ENCODE results near the gene PLA2G4F.

Gene PLA2G4F

DNA sequence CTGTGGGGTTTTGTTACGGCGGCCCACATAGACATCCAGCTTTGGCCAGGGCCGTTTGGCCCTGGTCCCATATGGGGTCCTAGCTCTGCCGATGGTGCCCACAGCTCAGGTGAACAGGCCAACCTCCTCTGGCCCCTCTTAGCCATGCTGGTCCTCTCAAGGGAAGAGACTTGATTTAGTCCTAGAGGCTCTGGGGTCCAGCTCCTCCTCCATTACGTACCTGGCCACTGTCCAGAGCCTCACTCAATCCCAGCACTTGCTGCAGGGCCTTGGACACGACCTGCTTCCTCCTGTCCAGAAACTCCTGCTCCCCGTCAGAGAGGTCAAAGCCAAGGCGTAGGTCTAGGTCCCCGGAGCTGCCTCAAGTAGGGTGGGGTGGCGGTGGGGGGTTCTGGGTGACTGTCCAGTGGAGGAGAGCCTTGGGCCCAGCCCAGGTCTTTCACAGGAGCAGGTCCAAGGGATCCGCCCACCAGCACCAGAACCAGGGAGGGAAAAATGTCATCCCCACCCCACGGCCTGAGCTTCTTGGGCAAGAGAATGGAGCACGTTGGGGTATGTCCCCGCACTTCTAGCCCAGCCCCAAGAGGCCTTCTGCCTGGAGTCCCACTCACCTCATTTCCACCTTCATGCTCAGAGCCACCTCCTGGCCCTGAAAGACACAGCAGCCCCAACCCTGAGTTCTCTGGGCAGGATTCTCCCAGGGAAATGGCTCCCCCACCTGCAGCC lies 6.8 kb downstream of the PLA2G4F start:
- intact Hi-C loops (cut with DNase I): no loop called here
- DNase-seq: peak in 2 of 10 donors; percentile 45 to 54

GRCh38 chr15:42148808-42149492 lies 7.5 kb downstream of the PLA2G4F start:
- intact Hi-C loops (cut with DNase I): no loop called here
- DNase-seq: peak in 2 of 10 donors; percentile 14 to 61

GRCh38 chr15:42147431-42147735 lies 9.1 kb downstream of the PLA2G4F start:
- intact Hi-C loops (cut with DNase I): no loop called here
- DNase-seq: peak in 1 of 10 donors; percentile 27

DNA sequence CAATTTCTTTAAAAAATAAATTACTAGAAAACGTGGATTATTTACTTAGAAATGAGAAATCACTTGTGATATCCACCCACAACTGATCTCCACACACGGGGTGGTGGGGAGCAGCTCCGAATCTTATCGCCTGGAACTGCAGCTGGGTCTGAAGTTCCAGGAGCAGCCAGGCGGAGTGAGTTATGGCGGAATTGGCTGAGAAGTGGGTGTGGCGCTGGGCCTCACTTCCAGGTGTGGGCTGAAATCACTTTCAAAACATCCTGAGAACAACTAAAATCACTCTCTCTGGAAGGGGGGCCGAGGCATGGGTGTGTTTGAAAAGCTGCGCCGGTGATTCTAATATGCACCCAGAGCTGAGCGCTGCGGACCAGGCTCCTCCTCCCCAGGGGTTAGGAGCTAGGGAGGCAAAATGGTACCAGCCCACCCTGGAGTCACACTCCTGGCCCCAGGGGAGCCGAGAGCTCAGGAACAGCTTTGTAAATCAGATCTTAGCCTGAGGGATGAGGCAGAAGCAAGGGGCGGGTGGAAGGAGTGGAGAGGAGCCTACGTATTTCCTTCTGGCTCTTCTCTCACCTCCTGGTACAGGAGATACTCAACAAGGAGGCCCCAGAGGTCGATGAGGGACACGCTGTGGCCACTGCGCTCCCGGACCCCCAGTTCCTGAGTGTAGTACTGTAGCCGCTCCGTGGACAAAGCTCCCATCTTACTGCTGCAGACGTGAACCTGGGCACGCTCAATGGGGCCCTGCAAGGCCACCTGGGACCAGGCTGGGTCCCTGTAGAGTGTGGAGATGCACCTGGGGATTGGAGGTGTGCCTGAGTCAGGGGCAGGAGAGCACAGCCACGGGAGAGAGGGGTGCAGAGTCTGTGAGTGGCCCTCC lies 9.6 kb downstream of the PLA2G4F start:
- DNase-seq: peak in 2 of 10 donors; percentile 28 to 63
- intact Hi-C loops (cut with DNase I): no loop called here

DNA sequence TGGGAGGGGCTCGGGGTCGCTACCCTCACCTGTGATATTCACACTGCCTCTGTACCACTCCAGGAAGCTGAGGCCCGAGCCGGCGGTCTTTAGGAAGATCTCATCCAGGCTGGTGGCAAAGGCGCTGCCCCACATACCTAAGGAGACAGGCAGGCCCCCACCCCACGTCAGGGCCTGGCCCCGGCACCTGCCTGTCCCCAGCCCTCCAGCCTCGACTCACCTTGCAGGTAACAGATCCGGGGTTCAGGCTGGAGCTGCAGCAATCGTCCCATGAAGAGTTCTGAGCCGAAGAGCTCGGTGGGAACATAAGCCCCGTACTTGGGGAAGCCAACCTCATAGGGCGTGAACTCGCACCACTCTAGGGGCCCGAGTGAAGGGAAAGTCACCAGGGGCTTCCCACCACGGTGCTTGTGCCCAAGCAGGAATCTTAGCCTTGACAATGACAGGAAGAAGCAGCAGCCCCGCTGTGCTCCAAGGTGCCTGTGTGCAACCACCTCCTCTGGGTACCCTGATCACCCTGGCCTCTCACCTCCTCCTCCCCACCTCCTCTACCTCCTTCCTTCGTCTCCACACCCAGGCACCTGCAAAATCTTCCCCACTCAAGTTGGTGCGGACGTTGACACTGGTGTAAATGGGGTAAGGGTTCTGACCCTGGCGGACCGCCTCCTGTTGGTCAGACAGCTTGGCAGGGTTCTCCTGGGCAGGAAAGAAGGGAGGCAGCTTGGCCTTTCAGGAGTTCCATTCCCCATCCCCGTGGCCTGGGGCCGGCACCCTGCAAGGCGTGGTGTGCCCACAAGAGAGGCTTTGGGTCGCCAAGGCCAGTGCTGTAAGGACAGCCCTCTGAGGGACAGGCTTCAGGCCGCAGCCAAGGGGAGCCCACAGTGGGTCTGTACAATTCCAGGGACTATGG lies 10.6 kb downstream of the PLA2G4F start:
- DNase-seq: peak in 2 of 10 donors; percentile 46 to 61
- intact Hi-C loops (cut with DNase I): no loop called here

GRCh38 chr15:42144841-42145375 lies 11.5 kb downstream of the PLA2G4F start:
- intact Hi-C loops (cut with DNase I): no loop called here
- DNase-seq: peak in 2 of 10 donors; percentile 20 to 42

DNA sequence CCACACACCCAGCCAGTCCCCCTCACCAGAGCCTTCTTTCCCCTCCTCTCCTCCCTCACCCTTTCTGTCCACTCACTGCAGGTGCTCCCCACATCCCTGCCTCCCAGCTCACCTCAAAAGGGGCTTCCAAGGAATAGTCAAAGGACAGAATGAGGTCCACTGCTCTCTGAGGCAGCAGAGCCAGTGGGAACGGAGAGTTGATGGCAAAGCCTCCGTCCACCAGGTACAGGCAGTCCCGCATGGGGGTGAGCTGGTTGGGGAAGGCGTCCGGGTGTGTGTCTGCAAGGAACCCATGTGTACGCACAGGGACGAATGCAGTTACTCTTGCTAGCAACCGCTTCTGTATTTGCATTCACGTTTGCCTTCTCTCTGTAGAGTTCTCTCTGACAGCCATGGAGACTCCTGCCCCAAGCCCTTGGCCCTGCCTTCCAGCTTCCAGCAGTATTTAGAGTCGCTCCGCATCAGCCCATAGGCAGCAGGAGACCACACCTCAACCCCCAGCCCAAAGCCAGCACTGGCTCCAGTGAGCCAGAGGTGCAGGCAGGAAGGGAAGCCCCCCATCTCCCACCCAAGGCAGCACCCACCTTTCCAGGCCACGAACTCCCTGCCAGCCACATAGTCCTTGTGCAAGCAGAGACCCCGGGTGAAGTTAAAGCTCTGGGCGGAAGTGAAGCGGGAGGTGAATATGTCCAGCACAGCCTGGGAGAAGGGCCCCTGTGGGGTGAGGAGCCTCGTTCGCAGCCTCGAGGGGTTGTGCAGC lies 12.4 kb downstream of the PLA2G4F start:
- peak in 3 of 10 donors; percentile 46 to 70 (median 52) for DNase-seq
- intact Hi-C loops (cut with DNase I): no loop called here

DNA sequence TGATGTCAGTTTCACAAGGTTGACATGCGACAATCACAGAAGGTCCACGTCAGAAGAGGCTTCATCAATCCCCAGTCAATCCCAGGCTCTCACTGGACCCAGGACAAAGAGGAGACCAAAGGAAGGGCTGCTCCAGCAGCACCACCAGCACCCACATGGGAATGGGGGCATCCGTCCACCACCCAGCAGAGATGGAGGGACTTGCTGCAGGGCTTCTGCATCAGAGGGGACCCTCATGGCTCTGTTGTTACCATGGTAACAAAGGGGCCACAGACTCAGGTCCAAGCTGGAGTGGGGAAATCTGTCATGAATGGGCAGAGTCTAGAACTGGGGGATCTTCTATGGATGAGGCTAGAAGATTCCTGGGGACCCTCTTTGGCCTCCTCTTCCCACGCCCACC lies 13.1 kb downstream of the PLA2G4F start:
- intact Hi-C loops (cut with DNase I): no loop called here
- peak in 3 of 10 donors; percentile 13 to 62 (median 16) for DNase-seq

DNA sequence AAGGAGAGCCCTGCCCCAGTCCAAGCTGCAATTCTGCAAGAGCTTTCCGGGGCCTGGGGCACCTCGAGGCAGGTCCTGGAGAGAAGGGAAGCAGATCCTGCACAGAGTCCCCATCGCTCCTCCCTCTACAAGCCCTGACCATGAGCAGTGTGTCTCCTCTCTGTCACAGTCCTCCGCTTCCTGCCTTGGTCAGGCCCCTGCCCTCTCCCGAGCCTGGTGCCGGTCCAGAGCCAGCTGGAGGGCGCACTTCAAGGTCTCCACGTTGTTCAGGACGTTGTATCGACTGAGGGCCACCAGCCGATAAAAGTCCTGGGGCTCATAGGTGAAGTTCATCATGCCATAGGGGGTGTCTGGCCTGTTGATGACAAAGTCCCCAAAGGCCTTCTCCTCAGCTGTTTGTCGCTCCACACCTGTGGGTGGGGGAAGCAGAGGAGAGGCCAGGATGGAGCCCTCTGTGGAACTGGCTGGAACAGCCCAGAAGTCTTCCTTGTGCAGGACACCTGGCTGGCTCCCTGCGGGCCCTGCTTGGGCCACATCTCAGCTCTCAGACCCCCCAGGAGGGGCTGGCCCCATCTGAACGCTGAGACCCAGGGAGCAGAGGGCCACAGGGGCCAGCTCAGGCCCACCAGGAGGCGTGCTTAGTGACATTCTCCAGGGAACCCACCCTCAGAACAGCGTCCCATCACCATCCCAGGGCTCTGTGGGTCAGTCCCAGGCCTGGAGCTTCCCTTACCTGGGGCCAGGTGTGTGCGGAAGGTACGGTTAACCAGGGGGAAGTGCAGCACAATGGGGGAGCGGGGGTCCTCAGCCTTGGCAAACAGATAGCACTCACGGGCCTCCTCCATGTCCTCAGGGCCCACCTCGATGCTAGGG lies 14.4 kb downstream of the PLA2G4F start:
- intact Hi-C loops (cut with DNase I): no loop called here
- peak in 3 of 10 donors; percentile 39 to 66 (median 57) for DNase-seq

DNA sequence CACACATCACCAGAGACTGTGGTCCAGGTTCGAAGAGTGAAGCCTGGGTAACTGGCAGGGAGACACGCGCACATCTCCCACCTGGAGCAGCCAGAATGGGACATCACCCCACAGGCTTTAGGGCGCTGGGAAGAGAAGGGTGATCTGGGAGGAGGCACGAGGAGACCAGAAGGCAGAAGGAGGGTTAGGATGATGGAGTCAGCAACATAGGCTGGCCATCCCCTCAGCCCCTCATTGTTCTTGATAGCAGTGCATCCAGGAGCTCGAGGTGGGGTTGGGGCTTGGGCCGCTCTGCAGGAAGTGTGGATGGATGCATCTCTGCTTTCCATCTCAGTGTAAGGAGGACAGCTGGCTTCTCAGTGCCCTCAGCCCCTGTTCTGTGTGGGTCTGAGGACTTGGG lies 15.2 kb downstream of the PLA2G4F start:
- peak in 5 of 10 donors; percentile 0 to 31 (median 9) for DNase-seq
- intact Hi-C loops (cut with DNase I): no loop called here

- peak in 2 of 10 donors; percentile 10 to 74 for DNase-seq
- intact Hi-C loops (cut with DNase I): no loop called here
Measured at GRCh38 chr15:42140383-42141070, 15.9 kb downstream of the PLA2G4F start.

- intact Hi-C loops (cut with DNase I): loop anchor here (5.0 kb wide), 1 partner anchor 152 kb away; no protein-coding TSS in a partner anchor
- peak in 1 of 10 donors; percentile 33 for DNase-seq
Measured at GRCh38 chr15:42139596-42139995, 16.8 kb downstream of the PLA2G4F start.

DNA sequence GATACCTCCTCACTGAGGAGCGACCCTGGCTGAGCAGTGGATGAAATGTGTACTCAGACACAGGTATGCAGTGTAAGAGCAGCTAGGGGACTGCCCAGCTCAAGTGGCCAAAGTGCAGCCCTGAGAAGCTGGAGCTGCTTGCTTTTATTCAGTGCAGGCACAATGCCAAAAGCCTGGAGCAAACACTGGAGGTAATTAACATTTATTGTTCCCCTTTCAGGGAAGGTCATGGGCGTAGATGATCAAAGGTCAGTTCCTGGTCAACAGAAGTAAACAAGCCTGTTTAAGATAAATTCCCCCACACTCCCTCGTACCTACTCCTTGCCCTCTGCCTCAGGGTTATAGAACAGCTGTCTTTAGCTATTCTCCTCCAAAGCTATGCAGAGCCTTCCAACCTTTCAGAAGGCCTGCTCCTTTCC lies 17.5 kb downstream of the PLA2G4F start:
- peak in 1 of 10 donors; percentile 22 for DNase-seq
- intact Hi-C loops (cut with DNase I): loop anchor here (5.0 kb wide), 1 partner anchor 152 kb away; no protein-coding TSS in a partner anchor

DNA sequence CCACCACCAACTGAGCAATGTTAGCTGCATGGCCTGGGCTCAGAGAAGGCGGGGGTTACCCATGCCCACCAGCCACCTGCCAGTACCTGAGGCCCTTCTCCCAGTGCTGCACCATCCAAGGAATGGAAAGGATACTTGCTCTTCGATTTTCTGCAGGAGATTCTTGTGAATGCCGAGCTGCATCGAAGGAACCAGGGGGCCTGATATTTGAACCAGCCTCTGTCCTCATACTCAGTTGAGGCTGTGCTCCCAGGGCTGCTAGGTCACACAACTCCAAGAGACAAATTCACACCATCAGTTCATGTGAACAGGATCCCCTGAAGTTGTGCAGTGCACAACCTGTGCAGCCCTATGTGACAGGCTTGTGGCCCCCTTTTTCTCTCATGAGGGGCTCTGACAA lies 18.0 kb downstream of the PLA2G4F start:
- DNase-seq: peak in 3 of 10 donors; percentile 14 to 43 (median 16)
- intact Hi-C loops (cut with DNase I): loop anchor here (5.0 kb wide), 1 partner anchor 151 kb away; no protein-coding TSS in a partner anchor

- DNase-seq: peak in 3 of 10 donors; percentile 14 to 52 (median 28)
- intact Hi-C loops (cut with DNase I): loop anchor here (1.0 to 5.0 kb wide), 2 partner anchors 71 to 150 kb away; no protein-coding TSS in a partner anchor
Measured at GRCh38 chr15:42137461-42138261, 18.8 kb downstream of the PLA2G4F start.

- peak in 2 of 10 donors; percentile 7 to 53 for DNase-seq
- intact Hi-C loops (cut with DNase I): loop anchor here (5.0 kb wide), 1 partner anchor 149 kb away; no protein-coding TSS in a partner anchor
Measured at GRCh38 chr15:42136513-42136912, 19.9 kb downstream of the PLA2G4F start.
